Inflammatory macrophage (primary cell): Measurements from ENCODE around the gene HAO2.

Source experiments
- DNase-seq, 2 donors: peaks; one replicate each; pipeline ENCODE4 v3.0.0-alpha.2; 2020 to 2022

Gene HAO2

DNA sequence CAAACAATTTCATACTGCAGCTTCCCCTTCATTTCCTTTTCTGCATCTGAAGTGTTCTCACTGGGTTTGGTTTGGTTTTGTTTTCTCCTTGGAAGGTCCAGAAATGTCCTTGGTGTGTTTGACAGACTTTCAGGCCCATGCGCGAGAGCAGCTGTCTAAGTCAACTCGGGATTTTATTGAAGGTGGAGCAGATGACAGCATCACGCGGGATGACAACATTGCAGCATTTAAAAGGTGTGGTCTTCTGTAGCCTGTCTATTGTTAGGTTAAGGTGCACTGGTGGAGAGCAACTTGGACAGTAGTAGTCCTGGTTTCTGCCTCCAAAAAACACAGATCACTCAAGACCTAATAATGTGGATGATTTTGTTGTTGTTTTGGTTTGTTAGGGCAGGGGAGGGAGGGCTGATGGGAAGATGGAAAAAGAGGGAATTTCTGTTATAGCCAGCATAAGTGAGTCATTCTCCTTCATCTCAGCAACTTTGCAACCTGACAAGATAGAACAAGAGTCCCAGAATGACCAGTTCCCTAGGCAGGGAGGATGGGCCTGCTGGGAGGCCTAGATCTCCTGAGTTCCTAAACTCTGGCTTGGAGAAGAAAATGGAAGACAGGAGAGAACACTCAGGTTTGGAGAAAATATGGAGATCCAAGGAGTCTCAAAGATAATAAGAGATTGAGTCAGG lies 12.5 kb downstream of the HAO2 start:
- no peak for DNase-seq

DNA sequence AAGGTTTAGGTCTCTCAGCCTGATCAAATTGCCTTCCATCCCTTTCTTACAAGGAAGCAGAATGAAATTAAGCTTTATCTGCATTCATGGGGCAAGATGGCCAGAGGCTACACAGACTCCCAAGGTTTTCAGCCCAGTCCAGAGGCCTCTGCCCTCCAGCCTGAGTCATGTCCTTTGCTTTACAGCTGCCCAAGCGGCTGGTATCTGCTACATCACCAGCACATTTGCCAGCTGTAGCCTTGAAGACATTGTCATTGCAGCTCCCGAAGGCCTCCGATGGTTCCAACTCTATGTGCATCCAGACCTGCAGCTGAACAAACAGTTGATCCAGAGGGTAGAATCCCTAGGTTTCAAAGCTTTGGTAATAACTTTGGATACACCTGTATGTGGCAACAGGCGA lies 16.0 kb downstream of the HAO2 start:
- DNase-seq: no peak

DNA sequence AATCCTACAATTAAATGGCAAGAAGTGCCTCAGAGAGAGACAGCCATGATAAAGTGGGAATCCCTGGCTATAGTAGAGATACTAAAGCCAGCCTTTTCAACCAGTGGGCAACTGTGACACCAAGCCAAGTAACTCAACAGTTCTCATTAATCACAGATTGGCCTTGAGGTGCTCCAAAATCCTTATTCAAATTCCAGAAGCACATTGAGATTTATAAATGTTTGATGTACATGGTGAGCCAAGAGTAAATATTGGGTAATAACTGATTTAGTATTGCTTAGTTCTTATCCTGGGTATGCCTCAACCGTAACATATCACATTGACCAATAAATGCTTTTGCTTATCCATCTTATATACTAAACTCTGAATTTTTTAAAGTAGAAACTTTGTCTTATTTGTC lies 17.1 kb downstream of the HAO2 start:
- no peak for DNase-seq

DNA sequence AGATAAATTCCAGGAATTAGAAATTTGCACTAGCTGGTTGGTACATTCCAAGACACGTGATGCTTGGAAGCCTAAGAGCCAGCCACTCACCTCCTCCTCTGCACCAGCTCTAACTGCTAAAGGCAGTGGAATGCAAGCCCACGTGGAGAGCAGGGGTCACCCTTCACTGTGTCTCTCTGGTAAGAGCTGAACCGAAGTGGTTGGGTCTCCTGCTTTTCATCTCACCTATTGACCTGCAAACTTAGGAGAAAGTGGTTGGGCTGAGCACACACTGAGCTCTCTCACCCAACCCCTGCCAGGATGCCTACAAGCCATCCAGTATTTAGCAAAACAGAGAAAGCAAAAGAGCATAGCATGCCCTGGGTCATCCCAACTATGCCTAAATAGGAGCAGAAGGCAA lies 19.3 kb downstream of the HAO2 start:
- no peak for DNase-seq

DNA sequence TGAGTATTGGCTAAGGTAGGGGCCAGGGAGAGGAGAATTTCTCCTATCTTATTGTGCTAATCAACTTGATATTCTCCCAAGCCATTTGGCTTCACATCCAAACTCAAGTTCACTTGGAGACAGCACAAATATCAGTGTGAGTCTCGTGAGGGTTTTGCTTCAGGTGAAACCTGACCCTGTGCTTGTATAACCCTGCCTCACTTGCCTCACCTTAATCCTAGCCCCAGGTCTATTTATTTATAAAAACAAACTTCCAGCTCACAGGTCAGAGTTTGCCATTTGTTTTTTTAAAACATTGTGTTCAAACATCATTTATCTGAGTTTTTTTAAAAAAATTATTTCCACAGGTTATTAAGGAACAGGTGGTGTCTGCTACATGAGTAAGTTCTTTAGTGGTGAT lies 19.9 kb downstream of the HAO2 start:
- no peak for DNase-seq

DNA sequence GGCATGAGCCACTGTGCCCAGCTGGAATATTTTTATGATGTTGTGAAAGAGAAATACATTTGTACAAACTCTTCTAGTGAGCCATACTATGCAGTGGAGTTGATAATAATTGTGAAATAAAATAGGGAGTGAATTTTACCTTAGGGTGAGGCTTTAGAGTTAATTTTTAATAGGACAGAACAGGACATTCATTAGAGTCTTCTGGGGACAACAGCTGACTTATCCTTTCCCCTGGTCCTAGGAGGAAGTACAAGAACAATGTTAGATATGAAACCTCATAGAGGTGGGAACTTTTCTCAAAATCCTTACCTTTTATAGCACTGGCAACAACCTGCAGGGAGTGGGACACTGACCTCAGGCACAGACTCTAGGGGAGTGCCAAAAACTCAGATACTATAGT lies 21.9 kb downstream of the HAO2 start:
- no peak for DNase-seq

DNA sequence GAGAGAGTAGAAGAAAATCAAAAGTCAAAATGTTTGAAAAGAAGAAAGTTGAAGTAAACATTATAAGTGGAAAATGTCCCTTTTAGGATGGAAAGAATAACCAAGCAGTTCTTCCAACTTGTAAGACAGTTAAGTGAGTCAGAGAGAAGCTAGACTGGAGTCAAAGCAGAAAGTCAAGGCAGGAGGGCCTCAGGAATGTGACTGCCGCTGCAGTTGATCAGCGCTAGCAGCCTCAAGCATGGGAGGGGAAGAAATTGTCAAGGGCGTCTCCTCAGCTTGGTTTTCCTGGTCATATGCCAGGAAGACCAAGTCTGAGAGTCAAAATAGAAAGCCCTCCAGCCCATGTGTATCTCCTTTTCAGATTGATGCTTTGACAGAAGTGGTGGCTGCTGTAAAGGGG lies 23.2 kb downstream of the HAO2 start:
- no peak for DNase-seq

DNA sequence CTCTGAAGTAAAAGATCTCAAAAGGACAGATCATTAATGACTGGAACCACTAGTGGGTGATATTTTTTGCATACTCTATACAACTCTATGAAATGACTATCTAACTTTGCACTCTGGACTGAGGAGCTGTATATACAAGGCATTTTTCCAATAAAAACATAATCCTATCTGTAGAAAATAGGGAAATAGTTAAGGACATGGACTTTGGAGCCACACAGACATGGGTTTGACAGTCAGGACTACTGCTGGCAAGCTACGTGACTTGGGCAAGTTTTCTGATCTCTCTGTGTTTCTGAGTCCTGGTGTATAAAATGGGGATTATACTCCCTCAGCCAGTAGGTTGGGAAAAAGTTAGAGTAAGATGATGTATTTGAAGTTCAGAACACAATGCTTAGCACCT lies 25.5 kb downstream of the HAO2 start:
- no peak for DNase-seq

DNA sequence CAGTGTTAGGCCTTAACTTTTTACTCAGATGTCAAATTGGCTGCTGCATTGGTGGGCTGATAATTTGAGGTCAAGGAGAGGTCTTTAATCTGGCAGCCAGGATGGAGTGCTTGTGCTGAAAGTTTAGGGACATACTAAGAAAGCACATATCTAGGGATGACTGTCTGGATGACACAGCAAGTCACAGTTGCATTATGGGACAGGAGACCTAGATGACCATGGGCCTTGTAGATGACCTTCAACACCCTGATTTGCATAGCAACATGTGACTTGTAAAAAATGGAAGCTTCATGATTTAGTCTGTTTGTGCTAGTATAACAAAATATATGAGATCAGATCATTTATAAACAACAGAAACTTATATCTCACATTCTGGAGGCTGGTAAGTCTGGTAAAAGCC lies 28.4 kb downstream of the HAO2 start:
- DNase-seq: no peak

DNA sequence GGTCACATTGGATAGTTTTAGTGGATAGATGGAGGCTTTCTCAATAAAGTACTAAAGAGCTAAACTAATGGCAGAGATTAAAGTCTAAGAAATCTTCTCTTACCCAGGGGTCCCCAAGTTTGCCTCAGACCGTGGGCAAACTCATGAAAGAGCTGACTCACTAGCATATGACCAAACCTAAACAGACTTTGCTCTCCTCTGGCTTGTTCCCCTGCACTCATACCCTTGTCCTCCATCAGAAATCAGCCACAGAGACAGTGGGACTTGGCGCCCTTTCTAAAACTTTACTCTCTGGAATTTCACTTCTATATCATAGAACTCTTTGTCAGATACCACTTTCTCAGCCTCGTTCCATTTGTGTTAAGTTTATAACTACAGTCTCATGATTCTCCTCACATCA lies 29.4 kb downstream of the HAO2 start:
- DNase-seq: no peak

DNA sequence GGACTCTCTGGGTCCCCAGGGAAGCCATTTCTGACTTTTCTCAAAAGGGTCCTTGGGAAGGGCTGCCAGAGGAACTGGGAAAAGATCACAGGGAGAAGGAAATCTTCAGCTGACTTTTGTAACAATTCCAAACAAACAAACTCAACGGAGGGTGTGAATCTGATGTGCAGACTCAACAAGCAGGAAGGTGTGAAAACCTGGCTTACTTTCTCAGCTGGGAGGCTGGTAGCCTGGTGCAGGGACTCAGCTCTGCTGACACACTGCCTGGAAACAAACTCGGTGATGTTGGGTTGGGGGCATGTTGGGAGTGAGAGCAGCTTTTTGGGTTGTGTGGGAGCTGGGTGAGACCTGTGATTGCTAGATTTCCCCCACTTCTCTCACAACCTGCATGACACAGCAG lies 36.2 kb downstream of the HAO2 start:
- DNase-seq: no peak

DNA sequence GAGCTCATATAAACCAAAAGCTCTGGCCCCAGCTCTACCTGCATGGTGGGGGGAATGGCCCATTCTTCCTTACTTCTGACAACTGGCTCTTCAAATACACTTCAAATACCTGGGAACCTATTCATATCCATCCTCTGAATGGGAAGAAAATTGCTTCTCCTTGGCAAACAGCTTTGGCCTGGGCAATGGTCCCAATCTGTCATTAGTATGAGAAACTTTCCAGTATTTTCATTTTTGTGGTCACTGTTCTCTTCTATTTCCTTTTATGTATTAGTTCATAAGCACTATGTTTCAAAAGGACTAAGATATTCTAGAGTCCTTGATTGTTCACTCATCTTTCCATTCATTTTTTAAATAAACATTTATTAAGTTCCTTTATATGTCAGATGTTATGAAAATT lies 41.1 kb downstream of the HAO2 start:
- no peak for DNase-seq

DNA sequence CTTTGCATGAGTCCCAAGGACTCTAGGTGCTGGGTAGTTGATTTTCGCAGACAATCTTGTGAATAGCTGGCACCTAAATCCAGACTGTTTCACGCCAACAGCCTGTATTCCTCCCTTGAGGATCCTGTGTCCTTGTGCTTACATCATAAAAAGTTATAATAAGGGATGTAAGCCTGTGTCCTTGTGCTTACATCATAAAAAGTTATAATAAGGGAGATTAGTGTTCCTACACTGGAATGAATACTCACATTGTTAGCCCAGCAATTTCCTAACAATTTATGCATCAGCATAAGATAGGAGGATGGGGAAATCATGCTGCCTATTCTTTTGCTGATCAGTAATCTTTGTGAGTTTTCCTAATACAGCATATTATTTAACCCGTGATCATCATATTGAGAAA lies 42.4 kb downstream of the HAO2 start:
- DNase-seq: no peak

DNA sequence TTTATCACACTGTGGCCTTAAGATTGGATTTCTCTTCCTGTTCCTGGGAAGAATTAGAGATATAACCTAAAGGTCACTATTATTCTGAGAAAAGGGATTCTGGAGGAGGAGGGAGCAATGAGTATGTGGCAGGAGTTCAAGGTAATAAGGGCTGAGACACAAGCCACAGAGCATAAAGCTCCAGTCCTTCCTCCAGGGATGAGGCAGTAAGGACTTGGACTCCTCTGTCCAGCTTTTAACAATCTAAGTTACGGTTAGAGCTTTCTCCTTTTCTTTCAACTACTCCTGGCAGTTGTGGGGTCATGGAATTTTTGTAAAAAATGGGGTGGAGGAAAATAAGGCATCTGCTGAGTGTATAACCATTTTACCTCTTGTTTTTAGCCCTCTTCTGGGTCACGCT lies 46.4 kb downstream of the HAO2 start, which contains the start of gene HSD3B2:
Gene HSD3B2, plus strand, starts transcription at position 201 of the 400 bp plus-strand sequence. CDS start 270 bp downstream, outside the sequence.
- no peak for DNase-seq

DNA sequence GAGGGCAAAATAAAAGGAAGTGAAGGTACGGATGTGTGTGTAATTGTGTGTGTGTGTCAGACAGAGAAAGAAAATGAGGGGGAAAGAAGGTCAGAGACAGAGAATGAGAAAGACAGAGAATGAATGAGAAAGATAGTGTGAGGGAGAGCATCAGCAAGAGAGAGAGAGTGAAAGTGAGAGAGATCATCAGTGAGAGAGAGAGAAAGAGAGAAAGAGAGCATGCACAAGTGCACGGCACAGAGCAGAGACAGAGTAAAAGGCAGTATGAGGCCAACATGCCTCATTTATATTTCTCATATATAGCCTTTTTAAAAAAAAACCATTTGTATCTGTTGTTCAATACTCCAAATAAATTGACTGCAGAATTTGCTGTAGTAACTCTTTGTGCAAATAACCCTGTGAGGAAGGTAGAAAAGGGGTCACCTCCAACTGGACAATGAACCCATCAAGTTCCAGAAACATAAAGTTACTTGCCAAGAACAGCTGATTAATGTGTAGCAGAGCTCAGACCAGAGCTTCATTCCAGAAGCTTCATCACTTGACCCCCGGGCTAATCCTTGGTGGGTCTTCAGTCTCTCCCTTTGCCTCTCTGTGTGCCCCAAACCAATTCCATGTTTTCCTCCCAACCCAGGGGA lies 47.5 kb downstream of the HAO2 start:
- no peak for DNase-seq

DNA sequence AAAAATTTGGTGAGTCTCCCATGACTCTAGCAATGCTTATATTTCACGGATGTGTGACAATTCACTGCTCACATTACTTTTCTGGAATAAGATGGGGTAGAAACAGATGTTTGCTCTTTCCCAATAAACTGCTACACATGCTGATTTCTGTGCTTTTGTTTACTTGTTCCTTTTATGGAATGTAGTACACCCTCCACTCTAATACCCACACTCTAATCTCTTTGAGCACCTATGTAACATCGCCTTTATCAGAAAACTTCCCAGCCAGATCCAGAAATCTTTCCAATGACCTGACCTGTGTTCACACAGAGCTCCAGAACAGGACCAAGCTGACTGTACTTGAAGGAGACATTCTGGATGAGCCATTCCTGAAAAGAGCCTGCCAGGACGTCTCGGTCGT lies 50.5 kb downstream of the HAO2 start:
- no peak for DNase-seq

DNA sequence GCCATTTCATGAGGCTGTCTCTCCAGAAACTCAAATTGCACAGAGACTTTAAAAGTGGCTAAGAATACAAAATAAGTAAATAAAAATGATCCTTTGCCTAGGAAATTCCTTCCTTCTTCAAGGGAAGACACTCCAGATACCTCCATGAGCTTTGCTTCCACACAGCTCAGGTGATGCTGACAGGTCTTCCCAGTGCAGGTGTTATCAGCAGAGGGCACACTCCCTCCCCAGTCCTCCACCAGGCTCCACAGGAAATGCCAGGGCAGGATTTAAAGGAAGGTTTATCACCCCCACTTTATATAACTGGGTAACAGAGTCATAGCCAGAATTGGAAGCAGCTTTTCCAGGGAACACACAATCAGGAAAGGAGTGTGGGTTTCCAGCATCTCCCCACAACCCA lies 52.1 kb downstream of the HAO2 start:
- DNase-seq: no peak

DNA sequence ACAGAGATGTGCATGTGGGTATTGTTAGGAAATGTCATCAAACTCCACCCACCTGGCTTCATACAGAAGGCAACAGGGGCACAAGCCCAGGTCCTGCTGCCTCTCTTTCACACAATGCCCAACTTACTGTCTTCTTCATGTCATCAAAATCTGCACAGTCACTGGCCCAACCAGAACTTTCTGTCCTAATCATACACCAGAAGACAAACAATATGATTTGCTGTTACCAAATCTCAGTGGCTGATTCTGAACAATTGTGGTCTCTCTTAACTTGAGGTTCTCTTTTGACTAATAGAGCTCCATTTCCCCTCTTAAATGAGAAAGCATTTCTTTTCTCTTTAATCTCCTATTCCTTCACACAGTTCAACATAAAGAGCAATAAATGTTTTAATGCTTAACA lies 54.0 kb downstream of the HAO2 start:
- DNase-seq: no peak

DNA sequence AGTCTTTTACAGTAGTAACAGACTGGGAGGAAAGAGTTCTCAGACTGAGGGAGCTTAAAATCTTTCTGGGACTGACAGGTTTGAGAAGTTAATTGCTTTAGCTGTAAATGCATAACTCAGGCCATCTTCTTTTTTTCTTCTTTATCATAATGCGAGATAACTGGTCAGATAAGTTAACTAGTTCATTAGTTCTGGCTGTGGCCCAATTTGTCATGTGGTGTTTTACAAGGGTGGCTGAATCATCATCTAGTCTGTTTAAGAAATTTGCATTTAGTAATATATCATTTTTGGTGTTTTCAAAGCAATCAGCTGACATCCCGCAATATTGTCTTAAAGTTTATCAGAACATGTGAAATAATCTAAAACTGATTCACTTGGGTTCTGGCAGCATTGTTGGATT lies 60.4 kb downstream of the HAO2 start:
- DNase-seq: no peak

DNA sequence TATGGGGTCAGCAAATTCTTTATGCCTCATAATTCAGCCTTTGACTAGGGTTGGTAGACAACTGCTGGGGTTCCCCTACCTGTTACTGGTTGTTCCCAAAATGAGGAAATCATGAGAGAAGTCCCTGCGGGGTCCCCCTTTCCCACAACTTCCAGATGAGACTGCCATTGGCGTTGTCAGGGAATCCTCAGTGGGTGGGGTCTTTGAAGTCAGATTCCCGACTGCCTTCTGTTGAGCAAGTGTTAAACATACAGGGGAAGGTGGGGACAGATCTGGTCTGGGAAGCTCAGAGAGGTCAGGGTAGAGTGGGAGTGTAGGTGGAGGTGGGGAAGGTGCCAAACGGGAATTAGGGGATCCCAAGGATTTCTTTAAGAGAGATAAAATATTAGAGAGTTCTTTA lies 61.1 kb downstream of the HAO2 start:
- no peak for DNase-seq

DNA sequence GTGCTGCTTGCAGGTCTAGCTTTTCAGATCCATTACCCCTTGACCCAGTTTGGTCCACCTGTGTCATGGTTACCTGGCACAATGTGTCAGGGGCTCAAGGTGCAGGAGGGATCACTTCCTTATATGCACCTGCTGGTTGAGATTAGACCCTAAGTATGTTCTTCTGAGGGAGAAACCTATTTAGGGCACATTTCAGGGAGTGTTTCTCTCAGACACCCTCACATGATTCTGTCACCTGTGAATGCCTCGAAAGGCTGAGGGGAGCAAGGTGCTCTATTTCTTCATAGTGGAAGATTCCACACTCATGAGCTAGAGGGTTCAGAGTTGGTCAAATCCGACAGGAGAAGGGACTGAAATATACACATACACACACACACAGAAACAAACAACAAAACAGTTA lies 61.9 kb downstream of the HAO2 start:
- DNase-seq: no peak

DNA sequence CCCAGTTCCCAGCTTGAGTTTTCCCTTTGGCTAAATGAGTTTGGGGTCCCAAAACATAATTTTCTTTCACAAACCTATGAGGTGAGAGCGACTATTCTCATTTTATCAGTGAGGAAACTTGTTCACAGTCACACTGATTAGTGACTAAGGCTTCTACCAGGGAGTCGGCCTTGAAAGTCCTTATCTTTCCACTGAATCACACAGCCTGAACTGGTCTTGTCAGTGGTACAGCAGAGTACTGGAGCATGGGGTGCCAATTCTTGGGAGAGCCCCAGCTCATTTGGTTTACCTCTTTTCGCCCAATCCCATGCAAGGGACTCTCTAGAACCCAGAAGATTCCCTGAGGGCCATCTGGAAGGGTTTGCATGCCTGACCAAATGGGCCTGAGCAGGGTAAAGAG lies 63.3 kb downstream of the HAO2 start:
- DNase-seq: no peak

DNA sequence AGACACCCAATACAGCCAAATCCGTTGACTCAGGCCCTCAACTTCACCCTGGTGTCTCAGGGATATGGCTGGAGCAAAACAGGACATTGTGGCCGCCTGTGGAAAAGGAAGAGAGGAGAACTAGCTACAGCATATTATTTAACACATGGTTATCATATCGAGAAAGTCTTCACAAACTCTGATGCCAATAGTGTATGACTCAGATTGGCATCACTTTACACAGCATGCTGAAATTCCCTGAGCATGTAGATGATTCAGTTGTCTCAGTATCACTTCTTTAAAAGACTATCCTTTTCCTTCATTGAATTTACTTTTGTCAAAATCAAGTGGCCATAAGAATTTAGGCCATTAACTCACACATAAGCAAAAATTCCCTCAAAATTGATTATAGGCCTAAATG lies 66.5 kb downstream of the HAO2 start:
- DNase-seq: no peak

DNA sequence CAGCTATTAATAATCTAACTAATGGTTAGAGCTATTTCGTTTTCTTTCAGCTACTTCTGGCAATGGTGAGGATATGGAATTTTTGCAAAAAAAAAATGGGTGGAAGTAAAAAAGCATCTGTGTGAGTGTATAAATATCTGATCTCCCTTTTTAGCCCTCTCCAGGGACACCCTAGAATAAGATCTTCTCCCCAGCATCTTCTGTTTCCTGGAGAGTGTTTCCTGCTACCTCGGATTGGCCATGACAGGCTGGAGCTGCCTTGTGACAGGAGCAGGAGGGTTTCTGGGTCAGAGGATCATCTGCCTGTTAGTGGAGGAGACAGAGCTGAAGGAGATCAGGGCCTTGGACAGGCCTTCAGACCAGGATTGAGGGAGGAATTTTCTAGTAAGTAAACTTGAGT lies 70.2 kb downstream of the HAO2 start:
- DNase-seq: no peak

DNA sequence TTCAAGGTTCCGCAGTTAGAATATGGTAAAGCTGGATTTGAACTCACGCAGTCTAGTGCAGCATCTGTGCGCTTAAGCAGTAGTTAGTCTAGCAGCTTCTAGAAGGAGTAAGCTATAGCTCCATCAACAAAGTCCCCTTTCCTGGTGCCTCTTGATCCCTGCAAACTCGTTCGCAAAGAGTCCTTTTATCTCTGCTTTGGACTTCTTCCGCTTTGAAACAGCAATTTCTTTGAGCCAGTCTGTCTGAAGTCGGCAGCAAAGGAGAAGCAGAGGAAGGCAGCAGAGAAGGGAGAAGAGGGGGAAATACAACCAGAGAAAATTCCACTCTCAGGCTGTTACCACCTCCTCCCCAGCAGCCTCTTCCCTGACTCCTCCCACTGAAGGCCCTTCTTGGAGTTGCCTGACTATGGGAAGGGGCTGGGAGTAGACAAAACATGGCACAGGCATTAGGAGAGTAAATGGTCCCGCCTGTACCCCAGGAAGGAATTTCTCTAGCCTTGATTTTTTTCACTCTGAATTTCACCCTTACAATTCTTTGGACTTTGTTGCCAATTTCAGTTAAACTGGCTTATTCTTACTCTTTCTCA lies 72.2 kb downstream of the HAO2 start:
- DNase-seq: no peak
